Thyroid gland (tissue), 4 donors: Measurements from ENCODE around the gene HOXB2. TPM values are rescaled to one million over a fixed set of nuclear protein-coding genes. Genes with fewer than 3 reads are reported as not detected.

Experiments used
- DNase-seq, 2 donors: peaks; one replicate each; pipeline ENCODE4 v3.0.0-alpha.2; 2019
- H3K27ac ChIP-seq, 3 donors: fragments of 200-600 bp; sonication (generic); 1 replicate in 2 of 3; 2 replicates in 1 of 3; pipeline ENCODE4 v1.5.1; 2016 to 2019; ENCODE audit warnings: mild to moderate bottlenecking in 1 of 3, moderate library complexity in 1 of 3
- H3K27me3 ChIP-seq: fragments of 200-600 bp; sonication (generic); one replicate; pipeline ENCODE4 v1.5.1; 2019
- H3K36me3 ChIP-seq, 2 donors: fragments of 200-600 bp; sonication (generic); one replicate each; pipeline ENCODE4 v1.5.1; 2016 to 2019
- H3K4me1 ChIP-seq, 2 donors: fragments of 200-600 bp; sonication (generic); one replicate each; pipeline ENCODE4 v1.5.1; 2017 to 2019
- H3K4me3 ChIP-seq, 3 donors: fragments of 200-600 bp; sonication (generic); replicated peaks in 1 of 3; 1 replicate in 2 of 3; 2 replicates in 1 of 3; pipeline ENCODE4 v1.5.1; 2016; ENCODE audit warnings: mild to moderate bottlenecking in 1 of 3
- H3K9me3 ChIP-seq: fragments of 200-600 bp; sonication (generic); one replicate; pipeline ENCODE4 v1.5.1; 2017
- CTCF ChIP-seq, 6 experiments: fragments of 200-600 bp in 3 of 6; fragments of 450-650 bp in 3 of 6; sonication (generic) in 3 of 6; IDR thresholded peaks; one replicate each; pipeline ENCODE4 v1.5.1; 2016 to 2019; ENCODE audit warnings: antibody characterized with exemption in 6 of 6, mild to moderate bottlenecking in 2 of 6, inconsistent platforms in 1 of 6, moderate library complexity in 1 of 6
- POLR2A ChIP-seq, 2 donors: fragments of 450-650 bp; IDR thresholded peaks; one replicate each; pipeline ENCODE4 v1.6.1; 2017; ENCODE audit warnings: antibody characterized with exemption in 2 of 2, mild to moderate bottlenecking in 2 of 2, moderate library complexity in 1 of 2
- WGBS, 2 donors: methylation state at CpG; one replicate each; pipeline ENCODE4 v1.1.5; 2017; 5-methylcytosine and 5-hydroxymethylcytosine counted together
- intact Hi-C: fragments of 100-400 bp; cut with DNase I; formaldehyde crosslinking; loops from one replicate; pipeline ENCODE4 v1.15.1; 2023
- total RNA-seq, 4 donors: library from RNA; depleted of rRNA; stranded (reverse); fragments of >200 nt; gene quantifications; one replicate each; pipeline ENCODE4 v1.2.3, GENCODE V29; 2016

Gene HOXB2
- total RNA-seq, 4 donors from 2014 or later: 2.6 to 9.4 (median 5.2) TPM

GRCh38 chr17:48588528-48588927 is 43.6 kb upstream of the HOXB2 start:
- TF ChIP-seq POLR2A (IDR thresholded peaks at IDR 0.05) (no peak), CTCF (IDR thresholded peaks at IDR 0.05) (no peak)
- H3K36me3 ChIP-seq: no peaks in the 10 kb centered on the region
- peaks cover 0 to 22% of the 10 kb centered on the region in 2 donors for H3K4me1 ChIP-seq
- no peak overlapping the region for H3K27ac ChIP-seq
- H3K4me3 ChIP-seq: no peak overlapping the region
- intact Hi-C loops: no loop called here
- WGBS, 2 donors: 34% methylated on average over 2 of the region's 2 CpGs
- H3K9me3 ChIP-seq: no peaks in the 10 kb centered on the region
- peaks cover 63% of the 10 kb centered on the region for H3K27me3 ChIP-seq
- no peak for DNase-seq

- Histone ChIP-seq H3K9me3 (no peaks in the 10 kb centered on the region), H3K4me3 (no peak overlapping the region), H3K4me1 (peaks cover 0 to 19% of the 10 kb centered on the region in 2 donors), H3K36me3 (no peaks in the 10 kb centered on the region), H3K27ac (no peak overlapping the region), H3K27me3 (peaks cover 62% of the 10 kb centered on the region)
- 37 to 55% methylated on average over 2 of the region's 2 CpGs for WGBS, 2 donors
- TF ChIP-seq POLR2A (IDR thresholded peaks at IDR 0.05) (no peak), CTCF (IDR thresholded peaks at IDR 0.05) (no peak)
- intact Hi-C loops: no loop called here
- no peak for DNase-seq
Measured at GRCh38 chr17:48588074-48588415, 43.1 kb upstream of the HOXB2 start.

GRCh38 chr17:48587276-48588073 is 42.6 kb upstream of the HOXB2 start:
- no peaks in the 10 kb centered on the region for H3K36me3 ChIP-seq
- peaks cover 62% of the 10 kb centered on the region for H3K27me3 ChIP-seq
- H3K27ac ChIP-seq: no peak overlapping the region
- intact Hi-C loops: no loop called here
- H3K4me3 ChIP-seq: no peak overlapping the region
- peaks cover 0 to 19% of the 10 kb centered on the region in 2 donors for H3K4me1 ChIP-seq
- no peaks in the 10 kb centered on the region for H3K9me3 ChIP-seq
- WGBS, 2 donors: 30 to 37% methylated on average over 5 of the region's 5 CpGs
- DNase-seq: no peak
- no peak for TF ChIP-seq POLR2A (IDR thresholded peaks at IDR 0.05)
- TF ChIP-seq CTCF (IDR thresholded peaks at IDR 0.05): no peak

- Histone ChIP-seq H3K27ac (peak overlapping the region in 1 of 3 donors; percentile 42), H3K27me3 (peaks cover 62% of the 10 kb centered on the region), H3K9me3 (no peaks in the 10 kb centered on the region), H3K4me3 (no peak overlapping the region), H3K36me3 (no peaks in the 10 kb centered on the region), H3K4me1 (peaks cover 0 to 23% of the 10 kb centered on the region in 2 donors)
- intact Hi-C loops: no loop called here
- no peak for TF ChIP-seq POLR2A (IDR thresholded peaks at IDR 0.05)
- no peak for TF ChIP-seq CTCF (IDR thresholded peaks at IDR 0.05)
- WGBS, 2 donors: 27 to 29% methylated on average over 34 of the region's 34 CpGs
- no peak for DNase-seq
Measured at GRCh38 chr17:48586355-48587258, 41.7 kb upstream of the HOXB2 start.
